Measurements from ENCODE around the gene RASSF3.
"Not testable (repeated sequence)": the region's sequence is repeated elsewhere in the genome, so short reads cannot be mapped to it uniquely, and the experiment has no call there.

RASSF3 gene

GRCh38 chr12:64633011-64633939 lies 23.0 kb downstream of the RASSF3 start:
- DNase-seq (ENCODE audit: low read depth in 1 of 2, low spot score in 1 of 2), result no peak

DNA sequence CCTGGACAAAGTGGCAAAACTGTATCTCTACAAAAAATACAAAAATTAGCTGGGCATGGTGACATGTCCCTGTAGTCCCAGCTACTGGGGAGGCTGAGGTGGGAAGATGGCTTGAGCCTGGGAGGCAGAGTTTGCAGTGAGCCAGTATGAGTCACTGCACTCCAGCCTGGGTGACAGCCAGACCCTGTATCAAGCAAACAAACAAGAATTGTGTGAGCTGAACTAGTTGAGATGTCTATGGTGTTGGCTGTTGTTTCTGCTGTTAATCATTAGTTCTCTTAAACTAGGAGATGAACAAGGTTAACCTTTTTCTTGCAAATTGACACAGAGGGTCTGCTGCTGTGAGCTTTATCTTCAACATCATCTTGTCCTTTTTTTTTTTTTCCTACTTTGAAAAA lies 23.6 kb downstream of the RASSF3 start:
- DNase-seq (ENCODE audit: low read depth in 1 of 2, low spot score in 1 of 2), result no peak

DNA sequence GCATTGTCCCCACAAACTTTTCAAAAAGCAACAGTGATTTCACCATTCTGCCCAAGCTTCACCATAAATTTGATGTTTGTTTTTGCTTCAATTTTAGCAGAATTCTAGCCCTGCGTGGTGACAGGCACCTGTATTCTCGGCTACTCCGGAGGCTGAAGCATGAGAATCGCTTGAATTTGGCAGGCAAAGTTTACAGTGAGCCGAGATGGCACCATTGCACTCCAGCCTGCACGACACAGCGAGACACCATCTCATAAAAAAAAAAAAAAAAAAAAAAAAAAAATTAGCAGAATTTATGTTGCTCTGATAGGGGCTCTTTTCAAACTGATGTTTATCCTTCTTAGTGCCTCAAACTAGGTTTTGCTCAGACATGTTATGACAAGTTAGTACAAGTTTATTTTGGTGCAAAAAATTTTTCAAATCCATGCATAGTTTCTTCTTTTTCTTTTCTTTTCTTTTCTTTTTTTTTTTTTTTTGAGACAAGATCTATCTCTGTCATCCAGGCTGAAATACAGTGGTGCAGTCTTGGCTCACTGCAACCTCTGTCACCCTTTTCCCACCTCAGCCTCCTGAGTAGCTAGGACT lies 24.3 kb downstream of the RASSF3 start:
- no peak for DNase-seq (ENCODE audit: low read depth in 1 of 2, low spot score in 1 of 2)

DNA sequence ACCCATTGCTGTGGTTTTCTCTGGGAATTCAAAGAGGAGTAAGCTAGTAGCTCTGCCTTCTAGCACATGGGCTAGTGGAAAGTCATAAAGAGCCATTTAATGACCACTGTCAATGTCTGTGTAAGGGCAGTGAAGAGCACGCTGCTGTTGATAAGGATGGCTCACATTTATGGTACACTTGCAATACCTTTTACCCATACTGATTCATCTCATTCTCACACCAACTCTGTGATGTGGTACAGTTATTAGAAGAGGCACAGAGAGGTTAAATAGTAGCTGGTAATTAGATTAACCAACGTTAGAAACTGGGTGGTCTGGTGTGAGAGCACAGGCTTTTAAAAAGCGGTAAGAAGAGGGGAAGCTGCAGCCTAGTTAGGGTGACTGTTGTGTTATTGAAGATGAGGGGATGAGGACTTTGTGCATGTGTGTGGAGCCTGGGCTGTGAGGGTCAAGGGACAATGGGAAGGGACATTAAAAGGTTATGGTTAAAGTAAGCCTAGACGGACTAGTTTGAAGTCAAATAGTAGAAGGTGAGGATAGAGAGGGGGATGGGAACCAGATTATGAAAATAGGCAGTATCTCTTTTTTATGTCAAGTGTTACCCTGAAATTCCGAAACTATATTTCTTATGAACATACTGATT lies 25.2 kb downstream of the RASSF3 start:
- DNase-seq (ENCODE audit: low read depth in 1 of 2, low spot score in 1 of 2), result no peak

DNA sequence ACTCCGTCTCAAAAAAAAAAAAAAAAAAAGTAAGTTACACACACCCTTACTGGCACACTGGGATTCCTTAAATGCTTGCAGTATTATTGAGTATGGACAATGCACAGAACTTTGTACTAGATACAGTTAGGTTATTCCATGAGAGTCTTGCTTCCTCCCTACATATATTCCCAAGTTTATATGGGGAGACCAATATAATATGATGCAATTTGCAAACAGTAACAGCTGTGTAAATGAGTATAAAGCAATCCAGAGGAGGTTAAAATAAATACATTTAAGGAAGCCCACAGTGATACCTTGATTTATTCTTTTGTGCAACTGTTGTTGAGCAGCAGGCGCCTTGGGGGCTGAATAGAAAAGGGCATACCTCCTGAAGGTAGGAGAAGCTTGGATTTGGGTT lies 26.6 kb downstream of the RASSF3 start:
- no peak for DNase-seq (ENCODE audit: low read depth in 1 of 2, low spot score in 1 of 2)

- no peak for DNase-seq (ENCODE audit: low read depth in 1 of 2, low spot score in 1 of 2)
These were observed 29.2 kb downstream of the RASSF3 start for GRCh38 chr12:64639466-64639865.

GRCh38 chr12:64646318-64646717 lies 36.0 kb downstream of the RASSF3 start:
- no peak for DNase-seq (ENCODE audit: low read depth in 1 of 2, low spot score in 1 of 2)

DNA sequence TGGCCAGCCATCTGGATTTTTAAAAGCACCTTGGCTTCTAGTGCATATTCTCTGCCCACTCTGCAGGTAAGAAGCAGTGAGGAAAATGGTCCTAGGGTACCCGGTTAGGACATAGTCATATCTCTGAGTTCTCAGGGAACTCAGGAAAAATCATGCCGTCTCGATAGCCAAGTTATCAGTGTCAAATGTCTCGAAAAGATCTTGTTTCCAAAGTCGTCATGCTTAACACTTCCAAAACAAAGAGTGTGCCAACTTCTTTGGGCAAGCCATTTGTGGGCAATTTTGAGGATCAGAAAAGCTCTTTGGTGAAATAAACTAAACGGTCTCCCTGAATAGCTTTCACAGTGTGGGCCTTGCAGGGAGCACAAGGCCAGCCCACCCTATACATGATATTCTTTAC lies 39.2 kb downstream of the RASSF3 start:
- no peak for DNase-seq (ENCODE audit: low read depth in 1 of 2, low spot score in 1 of 2)

- no peak for DNase-seq (ENCODE audit: low read depth in 1 of 2, low spot score in 1 of 2)
These were observed 40.5 kb downstream of the RASSF3 start for GRCh38 chr12:64650762-64651161.

DNA sequence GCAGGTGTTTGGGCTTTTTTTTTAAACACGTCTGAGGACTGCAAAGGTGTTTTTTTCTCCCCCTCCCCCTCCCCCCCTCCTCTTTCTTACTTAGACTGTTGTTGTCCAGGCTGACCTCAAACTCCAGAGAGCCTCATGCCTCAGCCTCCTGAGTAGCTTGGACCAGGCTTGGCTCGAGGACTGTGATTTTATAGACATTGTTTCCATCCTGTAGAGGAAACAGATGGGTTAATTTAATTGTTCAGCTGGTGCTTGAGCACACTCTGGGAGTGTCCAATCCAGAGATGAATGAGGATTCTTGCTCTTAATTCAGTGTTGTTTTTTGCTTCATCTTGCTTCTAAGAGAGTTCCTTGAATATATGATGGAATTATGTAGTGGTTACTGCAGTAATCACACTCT lies 42.1 kb downstream of the RASSF3 start:
- no peak for DNase-seq (ENCODE audit: low read depth in 1 of 2, low spot score in 1 of 2)

GRCh38 chr12:64653123-64653522 lies 42.8 kb downstream of the RASSF3 start:
- no peak for DNase-seq (ENCODE audit: low read depth in 1 of 2, low spot score in 1 of 2)

GRCh38 chr12:64653907-64654306 lies 43.6 kb downstream of the RASSF3 start:
- DNase-seq (ENCODE audit: low read depth in 1 of 2, low spot score in 1 of 2), result not testable (repeated sequence)

DNA sequence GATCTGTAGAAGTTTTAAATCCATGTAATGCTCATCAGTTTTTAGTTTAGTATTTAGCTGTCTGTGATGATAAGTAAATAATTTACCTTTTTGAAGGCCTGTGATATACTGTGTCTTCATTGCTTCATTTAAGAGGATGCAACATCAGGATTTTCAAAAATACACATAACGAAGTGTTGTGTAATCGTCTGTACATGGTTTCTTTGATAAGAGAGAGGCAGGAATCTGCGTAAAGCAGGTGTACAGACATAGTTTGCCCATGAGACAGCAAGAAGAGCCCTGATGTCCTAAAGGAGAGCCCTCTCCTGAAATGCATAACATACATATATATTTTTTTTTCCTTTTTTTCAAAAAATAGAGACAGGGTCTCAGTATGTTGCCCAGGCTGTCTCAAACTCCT lies 44.8 kb downstream of the RASSF3 start:
- no peak for DNase-seq (ENCODE audit: low read depth in 1 of 2, low spot score in 1 of 2)

DNA sequence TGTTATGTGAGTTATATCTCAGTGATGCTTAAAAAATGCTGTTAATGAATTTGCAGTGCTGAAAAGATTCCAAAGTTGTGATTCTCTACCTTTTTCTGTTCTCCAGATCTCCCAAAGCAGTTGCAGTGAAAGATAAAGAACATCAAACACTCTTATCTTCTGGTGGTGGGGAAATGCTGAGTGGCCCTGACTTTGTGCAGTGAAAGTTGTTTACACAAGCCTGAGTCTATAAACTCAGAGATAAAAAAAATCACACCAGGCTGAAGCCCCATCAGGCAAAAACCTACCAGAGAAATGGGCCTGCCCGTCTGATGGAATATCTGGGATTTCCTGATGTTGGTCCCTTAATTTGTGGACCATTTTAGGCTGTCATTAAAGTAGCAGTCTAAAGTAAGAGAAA lies 46.1 kb downstream of the RASSF3 start:
- no peak for DNase-seq (ENCODE audit: low read depth in 1 of 2, low spot score in 1 of 2)

GRCh38 chr12:64658892-64659481 lies 48.7 kb downstream of the RASSF3 start:
- no peak for DNase-seq (ENCODE audit: low read depth in 1 of 2, low spot score in 1 of 2)

DNA sequence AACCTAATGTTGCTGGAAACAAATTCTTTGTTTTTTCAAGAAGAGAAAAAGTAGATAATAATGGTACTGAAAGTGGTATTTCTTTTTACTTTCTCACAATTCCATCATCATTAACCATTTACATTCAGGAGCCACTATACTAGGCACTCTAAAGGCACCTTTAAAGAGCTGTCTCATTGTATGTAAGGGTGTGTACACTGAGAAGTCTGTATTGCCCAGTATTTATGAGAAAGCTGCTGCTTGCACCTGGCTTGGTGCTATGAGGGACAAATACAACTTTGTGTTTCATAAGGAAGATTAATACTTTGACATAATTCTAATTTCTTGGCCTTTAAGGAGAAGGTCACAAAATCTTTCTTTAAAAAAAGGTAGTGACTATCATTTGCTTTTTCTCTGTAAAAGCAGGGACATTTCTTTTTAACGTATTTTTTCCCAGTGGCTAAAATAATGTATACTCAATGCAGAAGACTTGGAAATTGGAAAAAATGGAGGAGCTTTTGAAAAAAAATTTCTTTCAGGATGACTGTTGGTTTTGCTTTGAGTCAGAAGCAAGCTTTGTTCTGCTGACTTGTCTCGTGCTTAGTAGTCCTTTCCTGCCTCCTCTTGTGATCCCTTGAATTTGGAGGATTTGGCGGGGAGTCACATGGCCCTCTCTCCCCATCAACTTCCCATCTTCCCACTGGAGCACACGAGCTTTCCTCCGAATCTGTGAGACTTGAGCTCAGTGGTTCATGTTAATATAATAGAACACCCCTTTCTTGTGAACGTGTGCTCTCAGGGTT lies 50.1 kb downstream of the RASSF3 start:
- no peak for DNase-seq (ENCODE audit: low read depth in 1 of 2, low spot score in 1 of 2)

DNA sequence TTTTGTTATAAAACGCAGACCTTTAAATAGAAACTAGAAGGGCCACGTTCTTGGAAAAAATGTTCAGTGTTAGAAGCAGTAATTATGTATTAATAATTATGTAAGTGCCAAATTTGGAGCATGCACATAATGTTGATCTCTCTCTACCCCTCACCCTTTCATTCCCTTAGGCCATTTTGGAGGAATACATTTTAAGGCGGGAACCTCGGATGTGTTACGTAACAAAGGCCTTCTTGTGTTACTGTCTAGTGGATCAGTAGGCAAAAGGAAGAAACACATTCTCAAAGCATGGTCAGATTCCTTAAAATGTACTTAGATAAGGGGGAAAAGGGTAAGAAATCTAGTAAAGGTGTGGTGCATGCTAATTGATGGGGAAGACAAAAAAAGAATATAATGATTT lies 52.7 kb downstream of the RASSF3 start:
- no peak for DNase-seq (ENCODE audit: low read depth in 1 of 2, low spot score in 1 of 2)

GRCh38 chr12:64665514-64665913 lies 55.2 kb downstream of the RASSF3 start:
- no peak for DNase-seq (ENCODE audit: low read depth in 1 of 2, low spot score in 1 of 2)

- DNase-seq (ENCODE audit: low read depth in 1 of 2, low spot score in 1 of 2), result no peak
These were observed 56.0 kb downstream of the RASSF3 start for GRCh38 chr12:64666054-64666914.

DNA sequence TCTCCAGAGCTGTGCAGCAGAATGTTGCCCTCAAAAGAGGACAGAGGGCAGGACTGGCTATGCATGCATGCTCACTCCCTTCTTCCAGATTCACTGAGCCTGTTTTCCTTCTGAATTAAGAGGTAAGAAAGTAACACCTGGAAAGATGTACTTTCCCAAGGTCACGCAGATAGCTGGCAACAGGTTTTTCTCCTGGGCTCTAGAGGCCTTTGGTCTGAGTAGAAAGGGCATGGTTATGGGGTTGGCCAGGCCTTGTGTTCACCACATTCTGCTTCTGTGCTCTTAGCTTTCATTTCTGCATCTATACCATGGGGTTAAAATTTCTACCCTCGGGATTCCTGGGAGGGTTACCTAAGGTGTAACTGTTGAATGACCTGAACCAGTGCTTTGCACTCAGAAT lies 57.5 kb downstream of the RASSF3 start:
- no peak for DNase-seq (ENCODE audit: low read depth in 1 of 2, low spot score in 1 of 2)
